ENCODE data around the gene AGA. TPM values are rescaled to one million over a fixed set of nuclear protein-coding genes. Genes with fewer than 3 reads are reported as not detected.

The AGA gene
- total and polyA plus RNA-seq, 2 of the 8 experiments (the other 6 are each of a cell fraction or from before 2014, with no cell fraction given) = 8.5 to 11.6 TPM

- FAIRE-seq = no peak
- no peaks in the 10 kb centered on the region for H3K79me1 ChIP-seq (ENCODE audit: low read depth, low read length)
- H4K91ac ChIP-seq (replicated peaks; ENCODE audit: insufficient read length, low read length) = no peak overlapping the region
- TF ChIP-seq ATF3 (IDR thresholded peaks at IDR 0.05; ENCODE audit: insufficient read depth, low read depth, low read length) (no peak), EZH2 (IDR thresholded peaks at IDR 0.05; ENCODE audit: low read depth, low read length, severe bottlenecking) (no peak), HDAC6 (IDR thresholded peaks at IDR 0.05; ENCODE audit: low read depth, low read length) (no peak), CHD2 (IDR thresholded peaks at IDR 0.05; ENCODE audit: low read length) (no peak), RFX5 (IDR thresholded peaks at IDR 0.05; ENCODE audit: borderline replicate concordance, low read depth, low read length) (no peak), RNF2 (IDR thresholded peaks at IDR 0.05; ENCODE audit: borderline replicate concordance, low read depth, low read length, missing control alignments, poor library complexity, severe bottlenecking) (no peak), SIN3A (conservative IDR thresholded peaks at IDR 0.05 in 1 of 2, IDR thresholded peaks at IDR 0.05 in 1 of 2; ENCODE audit: low read depth in 1 of 2, low read length in 2 of 2) (no peak), PHF8 (conservative IDR thresholded peaks at IDR 0.05; ENCODE audit: low read depth, low read length) (no peak)
- TF ChIP-seq, protein P1, sequence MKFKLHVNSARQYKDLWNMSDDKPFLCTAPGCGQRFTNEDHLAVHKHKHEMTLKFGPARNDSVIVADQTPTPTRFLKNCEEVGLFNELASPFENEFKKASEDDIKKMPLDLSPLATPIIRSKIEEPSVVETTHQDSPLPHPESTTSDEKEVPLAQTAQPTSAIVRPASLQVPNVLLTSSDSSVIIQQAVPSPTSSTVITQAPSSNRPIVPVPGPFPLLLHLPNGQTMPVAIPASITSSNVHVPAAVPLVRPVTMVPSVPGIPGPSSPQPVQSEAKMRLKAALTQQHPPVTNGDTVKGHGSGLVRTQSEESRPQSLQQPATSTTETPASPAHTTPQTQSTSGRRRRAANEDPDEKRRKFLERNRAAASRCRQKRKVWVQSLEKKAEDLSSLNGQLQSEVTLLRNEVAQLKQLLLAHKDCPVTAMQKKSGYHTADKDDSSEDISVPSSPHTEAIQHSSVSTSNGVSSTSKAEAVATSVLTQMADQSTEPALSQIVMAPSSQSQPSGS (IDR thresholded peaks at IDR 0.05; ENCODE audit: low read length) = no peak
- TF ChIP-seq, protein P2, sequence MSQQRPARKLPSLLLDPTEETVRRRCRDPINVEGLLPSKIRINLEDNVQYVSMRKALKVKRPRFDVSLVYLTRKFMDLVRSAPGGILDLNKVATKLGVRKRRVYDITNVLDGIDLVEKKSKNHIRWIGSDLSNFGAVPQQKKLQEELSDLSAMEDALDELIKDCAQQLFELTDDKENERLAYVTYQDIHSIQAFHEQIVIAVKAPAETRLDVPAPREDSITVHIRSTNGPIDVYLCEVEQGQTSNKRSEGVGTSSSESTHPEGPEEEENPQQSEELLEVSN (IDR thresholded peaks at IDR 0.05) = no peak
Observed at GRCh38 chr4:177411996-177412395, 30.2 kb downstream of the AGA start.

More at GRCh38 chr4:177411996-177412395, 30.2 kb downstream of the AGA start:
- H2AFZ ChIP-seq (ENCODE audit: low read length) = no peak overlapping the region
- H2BK12ac ChIP-seq (ENCODE audit: low read depth, low read length) = no peak overlapping the region
- H4K20me1 ChIP-seq (replicated peaks in 1 of 2; ENCODE audit: control insufficient read depth in 1 of 2, insufficient read depth in 2 of 2, low read length in 2 of 2) = no peaks in the 10 kb centered on the region
- no peak overlapping the region for H3K14ac ChIP-seq (ENCODE audit: insufficient read length)
- H2AK5ac ChIP-seq (ENCODE audit: low read depth, low read length) = no peak overlapping the region
- H3K23ac ChIP-seq (ENCODE audit: insufficient read length) = no peak overlapping the region
- H2BK15ac ChIP-seq (ENCODE audit: low read length) = no peak overlapping the region
- 81% methylated on average over 5 of the region's 5 CpGs; no CpG with 5 or more reads in 1 of the 2 experiments for WGBS, 2 experiments (ENCODE audit: extremely low coverage in 1 of 2, insufficient coverage in 1 of 2, insufficient read length in 1 of 2, insufficient replicate concordance in 2 of 2, low coverage in 1 of 2, low lambda C conversion rate in 2 of 2, missing lambda C conversion rate in 1 of 2)
- no peak overlapping the region for H3K56ac ChIP-seq (replicated peaks; ENCODE audit: insufficient read length, low read depth, low read length)
- no peak for DNase-seq (ENCODE audit: low read depth in 1 of 2, low spot score in 2 of 2)
- no peaks in the 10 kb centered on the region for H3K4me1 ChIP-seq (replicated peaks in 1 of 4; ENCODE audit: control insufficient read depth in 3 of 4, insufficient read depth in 4 of 4, low read length in 3 of 4)
- H3K9me3 ChIP-seq (ENCODE audit: insufficient read depth in 2 of 2, low read depth in 1 of 2, low read length in 1 of 2) = no peaks in the 10 kb centered on the region; a peak in 1 of 4 replicates
- no peak overlapping the region for H2BK20ac ChIP-seq (ENCODE audit: low read length)
- no peak overlapping the region for H3K4me3 ChIP-seq (ENCODE audit: extremely low read depth in 1 of 4, insufficient read depth in 2 of 4, low read depth in 3 of 4, low read length in 4 of 4)
- no peak overlapping the region for H2BK120ac ChIP-seq (replicated peaks; ENCODE audit: low read depth, low read length)
- no peak overlapping the region for H2BK5ac ChIP-seq (ENCODE audit: low read depth, low read length)
- H3K27ac ChIP-seq (ENCODE audit: low read depth, low read length) = no peak overlapping the region
- H3K36me3 ChIP-seq (ENCODE audit: control insufficient read depth in 2 of 4, insufficient read depth in 4 of 4, low read length in 3 of 4) = no peaks in the 10 kb centered on the region
- no peaks in the 10 kb centered on the region for H3K27me3 ChIP-seq (replicated peaks in 1 of 4; ENCODE audit: control insufficient read depth in 3 of 4, extremely low read depth in 1 of 4, insufficient read depth in 3 of 4, low read length in 3 of 4)
- H3K9ac ChIP-seq (replicated peaks in 1 of 4; ENCODE audit: extremely low read depth in 1 of 4, low read depth in 3 of 4, low read length in 3 of 4) = no peak overlapping the region
- no peak overlapping the region for H3K4me2 ChIP-seq (ENCODE audit: insufficient read depth in 1 of 2, low read depth in 2 of 2, low read length in 2 of 2)
- ChIA-PET CTCF (ENCODE audit: partially characterized antibody) (interaction anchor here (1.1 to 1.6 kb wide), 2 partner anchors 34 to 162 kb away, joined by 4 to 8 read pairs; no protein-coding TSS in a partner anchor), POLR2A (ENCODE audit: partially characterized antibody) (no interaction called here)
- no peak overlapping the region for H3K4ac ChIP-seq (replicated peaks; ENCODE audit: insufficient read length, low read depth, low read length)
- no peaks in the 10 kb centered on the region for H3K79me2 ChIP-seq (ENCODE audit: control insufficient read depth in 1 of 2, insufficient read depth in 2 of 2, low read length in 2 of 2)
- no peak overlapping the region for H4K8ac ChIP-seq (ENCODE audit: extremely low read depth, insufficient read depth, low read length)
- H3K23me2 ChIP-seq (ENCODE audit: low read depth, low read length) = no peaks in the 10 kb centered on the region
- no peak overlapping the region for H3K18ac ChIP-seq (ENCODE audit: extremely low read depth, low read length)
- H4K5ac ChIP-seq (ENCODE audit: insufficient read length, low read depth, low read length) = no peak overlapping the region
